EL (cell line): ENCODE results near the gene ZNF205.

Source experiments
- DNase-seq: peaks from one replicate; pipeline ENCODE4 v3.0.0-alpha.2; 2016

ZNF205 gene

DNA sequence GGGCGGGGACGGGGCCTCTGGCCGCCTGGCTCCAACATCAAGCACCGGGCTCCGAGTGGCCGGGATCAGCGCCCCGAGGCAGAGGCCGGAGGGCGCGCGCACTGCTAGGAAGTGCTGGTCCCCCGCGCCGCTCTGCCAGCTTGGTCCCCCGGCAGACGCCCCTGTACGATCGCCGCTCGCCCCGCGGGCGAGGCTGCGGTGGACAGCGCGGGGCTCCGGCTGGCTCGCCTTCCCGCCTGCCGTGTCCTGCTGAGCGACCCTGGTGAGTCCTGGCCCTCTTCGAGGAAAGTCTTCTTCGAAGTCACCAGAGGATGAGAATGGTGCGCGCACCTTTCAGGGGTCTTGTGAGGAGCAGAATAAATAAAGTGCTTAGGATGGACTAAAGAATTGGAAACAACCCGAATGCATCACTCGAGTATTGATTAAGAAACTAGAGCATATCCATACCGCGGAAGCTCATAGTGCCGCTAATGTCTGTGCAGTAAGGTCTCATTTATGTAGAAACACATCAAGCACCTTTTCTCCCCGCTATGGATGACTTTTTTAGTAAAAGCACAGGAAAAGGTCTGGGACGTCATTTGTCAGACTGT is 22.8 kb downstream of the ZNF205 start:
- no peak for DNase-seq

DNA sequence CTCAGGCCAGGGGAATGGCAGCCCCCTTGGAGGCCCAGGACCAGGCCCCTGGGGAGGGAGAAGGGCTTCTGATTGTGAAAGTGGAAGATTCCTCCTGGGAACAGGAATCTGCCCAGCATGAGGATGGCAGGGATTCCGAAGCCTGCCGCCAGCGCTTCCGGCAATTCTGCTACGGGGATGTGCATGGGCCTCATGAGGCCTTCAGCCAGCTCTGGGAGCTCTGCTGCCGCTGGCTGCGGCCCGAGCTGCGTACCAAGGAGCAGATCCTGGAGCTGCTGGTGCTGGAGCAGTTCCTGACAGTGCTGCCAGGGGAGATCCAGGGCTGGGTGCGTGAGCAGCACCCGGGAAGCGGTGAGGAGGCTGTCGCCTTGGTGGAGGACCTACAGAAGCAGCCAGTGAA is 24.9 kb downstream of the ZNF205 start:
- DNase-seq, result no peak

DNA sequence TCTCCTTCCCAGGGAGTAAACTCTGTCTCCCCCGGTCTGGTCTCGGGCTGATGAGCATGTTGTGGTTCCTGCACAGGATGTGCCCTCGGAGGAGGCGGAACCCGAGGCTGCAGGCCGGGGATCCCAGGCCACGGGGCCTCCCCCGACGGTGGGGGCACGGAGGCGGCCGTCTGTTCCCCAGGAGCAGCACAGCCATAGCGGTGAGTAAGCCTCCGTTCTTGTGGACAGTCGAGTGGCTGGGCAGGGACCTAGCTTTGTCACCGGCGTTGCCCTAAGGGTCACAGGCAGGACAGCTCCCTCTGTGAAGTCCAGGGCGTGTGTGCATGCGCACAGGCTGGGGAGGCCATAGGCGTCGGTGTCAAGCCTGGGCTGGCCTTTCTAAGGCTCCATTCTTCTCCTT is 26.0 kb downstream of the ZNF205 start:
- no peak for DNase-seq

DNA sequence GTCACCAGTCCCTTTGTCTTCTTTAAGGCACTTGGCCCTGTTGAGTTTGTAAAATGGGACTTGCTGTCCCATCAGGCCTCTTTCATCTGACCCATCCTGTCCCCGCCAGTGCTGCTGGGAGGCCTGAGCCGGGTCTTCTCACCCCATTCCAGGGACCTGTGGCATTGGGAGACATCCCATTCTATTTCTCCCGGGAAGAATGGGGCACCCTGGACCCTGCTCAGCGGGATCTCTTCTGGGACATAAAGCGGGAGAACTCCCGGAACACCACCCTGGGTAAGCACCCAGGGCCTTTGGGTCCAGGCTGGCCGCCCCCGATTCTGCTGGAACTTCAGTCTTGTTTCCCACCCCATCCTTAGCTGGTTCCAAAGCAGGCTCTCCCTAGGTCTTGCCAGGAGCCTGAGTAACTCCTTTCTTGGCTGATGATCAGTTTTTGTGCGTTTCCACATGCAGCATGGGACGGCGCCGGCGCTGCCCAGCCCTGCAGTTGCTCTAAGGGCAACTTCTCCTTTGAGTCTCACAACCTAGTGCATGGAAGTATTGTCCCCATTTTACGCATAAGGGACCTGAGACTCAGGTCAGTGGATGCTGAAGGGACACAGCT is 26.5 kb downstream of the ZNF205 start:
- no peak for DNase-seq

DNA sequence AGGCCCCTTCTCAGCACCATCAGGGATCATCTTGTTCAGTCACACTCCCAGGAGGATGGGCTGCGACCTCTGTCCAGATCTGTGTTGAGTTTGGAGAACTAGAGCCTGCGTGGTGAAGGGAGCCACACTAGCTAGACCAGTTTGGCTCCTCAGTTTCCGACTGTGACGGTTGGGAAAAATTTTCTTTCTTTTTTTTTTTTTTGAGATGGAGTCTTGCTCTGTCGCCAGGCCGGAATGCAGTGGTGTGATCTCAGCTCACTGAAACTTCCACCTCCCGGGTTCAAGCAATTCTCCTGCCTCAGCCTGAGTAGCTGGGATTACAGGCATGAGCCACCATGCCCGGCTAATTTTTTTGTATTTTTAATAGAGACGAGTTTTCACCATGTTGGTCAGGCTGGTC is 27.2 kb downstream of the ZNF205 start:
- peak; percentile 53 for DNase-seq

DNA sequence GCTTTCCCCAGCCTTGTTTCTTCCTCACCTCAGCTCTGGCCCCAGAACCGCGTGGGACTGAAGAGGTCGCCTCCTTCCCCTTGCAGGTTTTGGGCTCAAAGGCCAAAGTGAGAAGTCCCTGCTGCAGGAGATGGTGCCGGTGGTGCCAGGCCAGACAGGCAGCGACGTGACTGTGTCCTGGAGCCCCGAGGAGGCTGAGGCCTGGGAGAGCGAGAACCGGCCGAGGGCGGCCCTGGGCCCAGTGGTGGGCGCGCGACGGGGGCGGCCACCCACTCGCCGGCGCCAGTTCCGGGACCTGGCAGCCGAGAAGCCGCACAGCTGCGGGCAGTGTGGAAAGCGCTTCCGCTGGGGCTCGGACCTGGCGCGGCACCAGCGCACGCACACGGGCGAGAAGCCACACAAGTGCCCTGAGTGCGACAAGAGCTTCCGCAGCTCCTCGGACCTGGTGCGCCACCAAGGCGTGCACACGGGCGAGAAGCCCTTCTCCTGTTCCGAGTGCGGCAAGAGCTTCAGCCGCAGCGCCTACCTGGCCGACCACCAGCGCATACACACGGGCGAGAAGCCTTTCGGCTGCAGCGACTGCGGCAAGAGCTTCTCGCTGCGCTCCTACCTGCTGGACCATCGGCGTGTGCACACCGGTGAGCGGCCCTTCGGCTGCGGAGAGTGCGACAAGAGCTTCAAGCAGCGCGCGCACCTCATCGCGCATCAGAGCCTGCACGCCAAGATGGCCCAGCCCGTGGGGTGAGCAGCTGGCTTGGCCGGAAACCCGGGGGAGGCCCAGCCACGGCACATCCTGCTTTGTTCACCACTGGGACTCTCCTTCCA is 28.4 kb downstream of the ZNF205 start:
- DNase-seq, result no peak

DNA sequence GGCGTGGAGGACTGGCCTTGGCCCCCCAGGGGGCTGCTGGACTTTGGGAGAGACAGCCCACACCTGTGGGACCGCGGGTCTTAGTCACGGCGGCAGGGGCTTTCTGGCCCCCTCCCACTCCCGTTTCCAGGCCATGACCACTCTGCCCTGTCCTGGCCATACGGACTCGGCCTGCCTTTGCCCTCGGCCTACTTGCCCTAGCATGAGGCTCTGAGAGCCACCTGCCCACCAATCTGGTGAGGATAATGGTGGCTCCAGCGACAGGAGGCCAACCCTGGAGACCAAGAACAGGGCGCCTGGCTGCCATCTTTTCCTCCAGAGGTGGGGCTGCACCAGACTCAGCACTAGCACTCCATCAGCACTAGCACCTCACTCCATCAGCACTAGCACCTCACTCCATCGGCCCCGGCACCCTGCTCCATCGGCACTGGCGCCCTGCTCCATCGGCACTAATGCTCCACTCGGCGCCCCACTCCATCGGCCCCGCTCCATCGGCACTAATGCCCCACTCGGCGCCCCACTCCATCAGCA is 29.5 kb downstream of the ZNF205 start:
- DNase-seq, result no peak

DNA sequence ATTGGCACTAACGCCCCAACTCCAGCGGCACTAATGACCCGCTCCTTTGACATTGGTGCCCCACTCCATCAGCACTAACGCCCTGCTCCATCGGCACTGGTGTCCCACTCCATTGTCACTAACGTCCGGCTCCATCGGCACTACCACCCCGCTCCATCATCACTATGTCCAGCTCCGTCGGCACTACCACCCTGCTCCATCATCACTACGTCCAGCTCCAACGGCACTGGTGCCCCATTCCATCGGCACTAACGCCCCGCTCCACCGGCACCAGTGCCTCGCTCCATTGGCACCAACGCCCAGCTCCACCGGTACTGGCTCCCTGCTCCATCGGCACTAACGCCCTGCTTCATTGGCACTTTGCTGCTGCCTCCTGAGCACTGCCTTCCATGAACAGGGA is 29.9 kb downstream of the ZNF205 start:
- no peak for DNase-seq

DNA sequence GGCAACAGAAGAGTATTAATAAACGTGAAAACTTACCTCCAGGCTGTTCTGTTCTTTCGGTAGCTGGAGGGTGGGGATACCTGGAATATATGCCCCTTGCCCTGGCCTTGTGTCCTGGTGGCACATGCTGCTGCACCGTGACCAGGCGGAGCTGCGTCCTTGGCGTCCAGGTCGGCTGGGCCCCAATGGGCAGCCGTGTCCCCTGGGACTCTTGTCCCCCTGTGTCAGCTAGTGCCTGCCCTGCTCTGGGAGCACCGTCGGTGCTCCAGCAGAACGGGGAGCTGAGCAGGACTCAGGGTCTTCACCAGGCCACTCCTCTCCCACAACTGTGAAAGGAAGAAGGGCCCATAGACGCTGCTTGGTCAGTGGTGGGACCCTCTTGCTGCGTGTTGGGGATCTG is 30.4 kb downstream of the ZNF205 start:
- DNase-seq, result no peak

DNA sequence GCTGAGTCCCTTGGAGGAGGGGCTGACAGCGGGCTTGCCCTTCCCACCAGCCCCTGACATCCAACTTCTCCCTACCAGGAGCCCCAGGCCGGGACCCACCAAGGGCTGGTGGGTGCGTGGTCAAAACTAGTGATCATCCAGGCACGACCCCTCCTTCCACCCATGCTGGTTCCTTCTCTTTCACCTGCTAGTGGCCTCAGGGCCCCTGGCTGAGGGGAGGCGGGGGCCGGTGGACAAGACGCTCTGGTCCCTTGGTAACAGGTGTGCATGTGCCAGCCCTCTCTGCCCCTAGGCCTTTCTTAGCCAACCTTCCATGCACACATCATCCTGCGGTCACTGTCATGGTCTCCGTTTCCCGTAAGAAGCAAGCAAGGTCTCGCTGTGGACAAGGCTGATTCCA is 30.8 kb downstream of the ZNF205 start:
- DNase-seq, result no peak

DNA sequence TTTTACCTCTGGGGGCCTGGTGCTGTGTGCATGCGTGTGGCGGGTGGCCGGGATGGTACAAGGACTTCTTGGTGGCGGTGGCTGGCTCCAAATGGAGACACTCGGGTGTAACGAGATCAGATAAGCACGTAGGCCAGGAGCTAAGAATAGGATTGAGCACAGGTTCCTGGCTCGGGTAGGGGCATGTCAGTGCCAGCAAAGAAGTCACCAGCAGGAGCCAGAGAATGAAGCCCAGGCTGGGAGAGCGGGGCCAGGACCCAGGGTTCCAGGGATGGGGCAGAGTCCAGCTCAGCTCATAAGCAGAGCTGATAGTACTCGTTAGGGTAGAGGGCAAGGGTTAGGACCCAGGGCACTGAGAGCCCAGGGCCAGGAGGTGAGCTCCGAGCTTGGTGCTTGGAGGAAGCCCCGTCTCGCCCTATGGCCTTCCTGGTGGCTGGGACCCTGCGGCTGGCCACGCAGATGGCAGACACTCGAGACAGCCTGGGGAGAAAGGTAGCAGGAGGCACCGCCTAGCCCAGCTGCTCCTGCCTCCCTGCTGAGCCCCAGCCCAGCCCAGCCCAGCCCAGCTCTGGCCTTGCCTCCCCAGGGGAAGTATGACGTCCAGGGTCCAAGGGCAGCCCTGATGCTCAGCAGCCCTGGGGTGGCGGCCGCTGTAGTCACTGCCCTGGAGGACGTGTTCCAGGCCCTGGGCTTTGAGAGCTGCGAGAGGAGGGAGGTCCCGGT is 31.4 kb downstream of the ZNF205 start:
- no peak for DNase-seq

DNA sequence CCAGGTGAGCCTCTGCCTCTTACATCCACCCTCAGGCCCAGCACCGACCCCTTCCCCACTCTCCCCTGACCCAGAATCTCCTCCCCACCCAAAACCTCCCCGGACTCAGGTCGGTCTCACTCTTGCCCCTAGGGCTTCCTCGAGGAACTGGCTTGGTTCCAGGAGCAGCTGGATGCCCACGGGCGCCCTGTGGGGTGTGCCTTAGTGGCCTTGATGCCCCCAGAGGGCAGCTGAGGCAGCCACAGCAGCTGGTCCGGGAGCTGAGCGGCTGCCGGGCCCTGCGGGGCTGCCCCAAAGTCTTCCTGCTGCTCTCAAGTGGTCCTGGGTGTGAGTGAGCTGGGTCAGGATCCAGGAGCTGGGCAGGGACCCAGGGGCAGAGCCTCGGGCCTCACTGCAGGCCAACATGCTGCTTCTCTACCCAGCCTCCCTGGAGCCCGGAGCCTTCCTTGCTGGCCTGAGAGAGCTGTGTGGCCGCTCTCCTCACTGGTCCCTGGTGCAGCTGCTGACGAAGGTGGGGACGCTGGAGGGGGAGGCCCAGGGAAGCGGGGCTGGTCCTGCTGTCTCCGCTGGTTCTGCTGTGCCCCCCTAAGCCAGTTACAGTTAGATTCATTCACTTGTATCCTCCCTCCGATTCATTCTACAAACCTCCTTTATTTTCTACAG is 32.1 kb downstream of the ZNF205 start:
- no peak for DNase-seq

DNA sequence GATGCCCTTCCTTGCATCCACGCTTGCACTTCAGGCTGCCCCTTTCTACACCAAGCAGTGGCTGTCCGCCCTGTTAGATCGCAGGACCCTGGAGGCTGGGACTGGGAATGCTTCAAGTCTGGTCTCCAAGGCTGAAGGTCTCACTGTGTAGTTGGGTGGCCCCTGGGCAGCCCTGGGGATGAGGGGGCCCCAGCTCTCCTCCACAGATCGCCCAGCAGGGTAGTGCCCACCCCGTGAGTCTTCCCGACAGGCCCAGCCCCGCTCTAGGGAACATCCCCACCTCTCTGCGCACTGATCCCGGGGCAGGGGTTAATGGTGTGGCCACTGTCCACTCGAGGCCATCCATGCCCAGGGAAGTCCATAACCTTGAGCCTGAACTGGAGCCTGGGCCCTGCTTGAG is 32.8 kb downstream of the ZNF205 start:
- no peak for DNase-seq

DNA sequence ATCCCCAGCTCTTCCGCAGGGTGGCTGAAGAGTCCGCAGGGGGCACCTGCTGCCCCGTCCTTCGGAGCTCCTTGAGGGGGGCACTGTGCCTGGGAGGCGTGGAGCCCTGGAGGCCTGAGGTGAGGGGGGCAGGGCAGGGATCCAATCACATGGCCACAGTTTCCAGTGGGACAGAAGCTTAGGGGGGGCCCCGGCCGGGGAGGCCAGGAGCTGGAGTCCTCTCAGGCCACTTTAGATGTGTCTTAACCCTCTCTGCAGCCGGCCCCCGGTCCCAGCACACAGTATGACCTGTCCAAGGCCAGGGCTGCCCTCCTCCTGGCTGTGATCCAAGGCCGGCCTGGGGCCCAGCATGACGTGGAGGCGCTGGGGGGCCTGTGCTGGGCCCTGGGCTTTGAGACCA is 33.3 kb downstream of the ZNF205 start:
- DNase-seq, result no peak

DNA sequence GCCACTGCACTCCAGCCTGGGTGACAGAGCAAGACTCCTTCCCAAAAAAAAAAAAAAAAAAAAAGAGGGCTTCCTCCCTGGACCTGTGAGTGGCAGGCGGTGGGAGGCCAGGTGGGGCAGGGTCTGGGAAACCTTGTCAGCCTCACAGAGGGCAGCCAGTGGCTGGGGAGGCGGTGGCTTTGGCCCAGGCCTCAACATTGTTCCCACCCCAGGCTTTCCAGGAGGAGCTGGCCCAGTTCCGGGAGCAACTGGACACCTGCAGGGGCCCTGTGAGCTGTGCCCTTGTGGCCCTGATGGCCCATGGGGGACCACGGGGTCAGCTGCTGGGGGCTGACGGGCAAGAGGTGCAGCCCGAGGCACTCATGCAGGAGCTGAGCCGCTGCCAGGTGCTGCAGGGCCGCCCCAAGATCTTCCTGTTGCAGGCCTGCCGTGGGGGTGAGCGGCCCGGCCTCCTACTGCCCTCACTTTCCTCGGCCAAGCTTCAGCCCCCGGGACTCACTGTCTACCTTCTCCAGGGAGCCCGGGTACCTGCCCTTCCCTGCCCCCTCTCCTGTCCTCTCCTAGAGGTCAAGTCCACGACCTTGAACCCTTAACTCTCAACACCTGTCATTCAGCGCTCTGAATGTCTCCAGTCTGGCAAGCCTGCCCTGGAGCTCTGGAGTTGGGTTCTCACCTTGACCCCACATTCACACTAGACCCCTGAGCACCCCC is 34.8 kb downstream of the ZNF205 start:
- no peak for DNase-seq

DNA sequence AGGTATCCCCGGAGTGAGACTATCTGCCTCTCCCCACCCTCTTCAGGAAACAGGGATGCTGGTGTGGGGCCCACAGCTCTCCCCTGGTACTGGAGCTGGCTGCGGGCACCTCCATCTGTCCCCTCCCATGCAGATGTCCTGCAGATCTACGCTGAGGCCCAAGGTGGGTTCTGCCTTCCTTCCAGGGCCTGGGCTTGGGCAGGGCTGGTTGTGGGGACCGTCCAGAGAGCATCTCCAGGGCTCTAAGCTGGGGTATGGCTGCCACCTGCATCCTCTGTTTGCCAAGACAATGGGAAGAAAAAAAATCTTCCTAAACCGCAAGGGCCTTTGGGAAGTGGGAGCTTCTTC is 35.3 kb downstream of the ZNF205 start:
- no peak for DNase-seq

DNA sequence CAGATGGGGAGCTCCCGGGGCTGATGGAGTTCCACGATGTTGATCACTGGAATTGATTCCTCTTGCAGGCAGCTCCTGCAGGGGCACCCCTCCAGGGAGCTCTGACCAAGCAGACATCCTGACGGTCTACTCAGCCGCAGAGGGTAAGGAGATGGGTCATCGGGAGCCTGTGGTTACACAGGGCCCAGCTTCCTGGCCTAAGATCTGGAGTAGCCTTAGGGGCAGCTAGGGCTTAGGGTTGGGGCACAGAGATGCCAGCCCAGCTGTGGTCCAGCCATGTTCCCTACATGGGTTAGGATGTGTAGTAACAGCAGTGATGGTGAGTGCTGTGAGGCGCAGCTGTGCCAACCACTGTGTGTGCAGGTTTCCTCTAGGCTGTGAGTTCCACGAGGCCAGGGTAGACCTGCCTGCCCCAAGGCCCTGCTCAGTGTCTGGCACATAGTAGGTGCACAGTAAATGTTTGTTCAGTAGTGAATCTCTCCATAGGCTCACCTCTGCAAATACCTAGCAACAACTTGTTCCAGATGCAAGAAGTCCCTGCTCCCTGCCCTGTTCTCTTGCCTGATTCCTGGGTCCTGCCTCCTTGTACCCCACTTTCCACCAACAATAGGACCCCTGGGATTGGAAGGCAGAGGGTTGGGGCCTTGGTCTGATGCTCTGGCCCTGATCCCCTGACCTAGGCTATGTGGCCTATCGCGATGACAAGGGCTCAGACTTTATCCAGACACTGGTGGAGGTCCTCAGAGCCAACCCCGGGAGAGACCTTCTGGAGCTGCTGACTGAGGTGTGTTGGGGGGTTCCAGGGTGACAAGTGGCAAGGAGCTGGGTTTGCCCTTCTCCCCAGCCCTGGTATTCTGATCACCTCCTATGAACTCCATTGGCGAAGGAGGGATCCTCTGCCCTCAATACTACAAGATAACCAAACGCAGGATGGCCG is 36.1 kb downstream of the ZNF205 start:
- no peak for DNase-seq

DNA sequence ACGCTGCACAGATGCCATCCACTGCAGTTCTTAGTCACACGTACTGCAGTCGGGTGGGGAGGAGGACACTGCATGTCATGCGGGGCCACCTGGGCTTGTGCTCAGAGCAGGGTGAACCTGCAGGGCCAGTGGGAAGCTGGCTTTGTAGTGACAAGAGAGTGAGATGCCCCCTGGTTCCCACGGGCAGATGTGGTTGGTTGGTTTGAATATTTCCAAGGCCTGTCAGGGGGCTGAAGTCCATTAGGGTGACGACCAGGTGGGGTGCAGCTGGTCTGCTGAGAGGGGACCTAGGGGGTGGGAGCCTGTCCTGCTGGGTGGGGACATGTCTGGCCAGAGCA is 36.8 kb downstream of the ZNF205 start:
- DNase-seq, result no peak

DNA sequence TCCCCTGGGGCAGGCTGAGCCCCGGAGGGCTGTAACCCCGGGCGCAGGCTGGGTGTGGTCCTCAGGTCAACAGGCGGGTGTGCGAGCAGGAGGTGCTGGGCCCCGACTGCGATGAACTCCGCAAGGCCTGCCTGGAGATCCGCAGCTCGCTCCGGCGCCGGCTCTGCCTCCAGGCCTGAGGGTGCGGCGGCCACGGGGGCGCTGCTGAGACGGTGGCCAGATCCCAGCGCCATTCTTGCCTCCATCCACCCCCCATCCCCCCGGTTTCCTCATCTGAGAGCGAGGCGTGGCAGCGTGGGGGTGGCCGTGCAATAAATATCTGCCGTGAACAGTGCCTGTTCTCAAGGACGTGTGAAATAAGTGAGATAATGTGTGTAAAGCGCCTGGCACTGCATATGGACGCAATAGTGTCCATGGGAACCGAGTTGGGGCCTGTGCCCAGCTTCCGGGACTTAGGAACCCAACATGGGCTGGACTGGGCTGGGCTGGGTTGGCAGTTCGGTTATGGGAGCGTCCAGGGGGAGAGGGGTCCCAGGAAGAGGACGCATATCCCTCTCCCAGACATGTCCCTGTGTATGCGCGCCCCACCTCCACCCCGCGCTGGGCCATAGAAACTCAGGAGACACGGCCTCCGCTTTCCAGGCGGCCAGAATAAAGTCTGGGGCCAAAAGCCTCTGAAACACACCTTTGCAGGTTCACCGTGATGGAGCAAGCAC is 37.4 kb downstream of the ZNF205 start:
- DNase-seq, result peak; percentile 56

DNA sequence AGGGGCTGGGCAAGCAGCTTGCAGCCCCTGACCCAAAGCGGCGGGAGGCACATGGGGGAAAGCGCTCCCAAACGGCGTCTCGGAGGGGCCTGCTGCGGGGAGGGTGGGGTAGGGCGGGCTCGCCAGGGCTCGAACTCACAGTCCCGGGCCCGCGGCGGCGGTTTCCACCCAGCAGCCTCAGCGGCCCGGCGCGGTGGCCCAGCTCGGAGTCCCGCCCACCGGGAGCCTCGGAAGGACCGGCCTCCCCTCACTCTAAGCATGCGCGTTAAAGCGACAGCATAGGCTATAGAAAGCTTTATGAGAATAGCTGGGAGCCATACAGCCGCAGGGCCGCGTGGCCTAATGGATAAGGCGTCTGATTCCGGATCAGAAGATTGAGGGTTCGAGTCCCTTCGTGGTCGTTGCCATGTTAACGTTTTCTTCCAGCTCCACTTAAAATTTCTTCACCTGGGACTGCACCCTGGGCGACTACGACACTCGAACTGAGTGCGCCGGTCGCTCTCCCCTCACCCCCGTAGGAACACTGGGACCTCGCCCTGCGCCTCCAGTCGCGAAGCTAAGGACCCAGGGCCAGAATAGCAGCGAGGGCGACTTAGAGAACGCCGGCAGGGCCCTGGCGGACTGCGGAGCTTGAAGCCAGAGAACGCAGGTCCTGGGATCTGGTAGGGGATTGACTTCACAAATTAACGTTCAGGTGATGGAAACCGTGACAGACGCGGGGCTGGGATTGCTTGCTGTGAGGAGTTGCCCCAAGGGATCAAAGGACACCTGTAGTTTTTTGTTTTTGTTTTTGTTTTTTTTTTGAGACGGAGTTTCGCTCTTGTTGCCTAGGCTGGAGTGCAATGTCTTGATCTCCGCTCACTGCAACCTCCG is 38.2 kb downstream of the ZNF205 start:
- peak; percentile 97 for DNase-seq
